NCI-H1417 (cell line): ENCODE measurements around the gene ERI3.
A peak's percentile ranks its signal among the peaks of the same experiment; 100 is the strongest.

Source experiments
- DNase-seq, 3 experiments: peaks; one replicate each; lab custom pipeline; 2025; lab: John Stamatoyannopoulos, UW

ERI3 gene

GRCh38 chr1:44237721-44238457 lies 117.2 kb downstream of the ERI3 start:
- peak in 2 of 3 experiments; percentile 31 to 88 for DNase-seq

GRCh38 chr1:44236490-44237272 lies 118.4 kb downstream of the ERI3 start:
- DNase-seq: no peak

GRCh38 chr1:44235808-44236207 lies 119.2 kb downstream of the ERI3 start:
- peak in 1 of 3 experiments; percentile 29 for DNase-seq

GRCh38 chr1:44233593-44233992 lies 121.5 kb downstream of the ERI3 start:
- DNase-seq: no peak

GRCh38 chr1:44230796-44231195 lies 124.3 kb downstream of the ERI3 start:
- DNase-seq: no peak

- no peak for DNase-seq
These were observed 125.5 kb downstream of the ERI3 start for GRCh38 chr1:44229435-44230167.

GRCh38 chr1:44228218-44228617 lies 126.8 kb downstream of the ERI3 start:
- no peak for DNase-seq

GRCh38 chr1:44227211-44227610 lies 127.8 kb downstream of the ERI3 start:
- no peak for DNase-seq

- no peak for DNase-seq
These were observed 129.3 kb downstream of the ERI3 start for GRCh38 chr1:44225761-44226160.

- DNase-seq: no peak
These were observed 131.9 kb downstream of the ERI3 start for GRCh38 chr1:44223187-44223610.

GRCh38 chr1:44222397-44223186 lies 132.5 kb downstream of the ERI3 start:
- DNase-seq: no peak

GRCh38 chr1:44221769-44222168 lies 133.3 kb downstream of the ERI3 start:
- no peak for DNase-seq

- DNase-seq: no peak
These were observed 134.3 kb downstream of the ERI3 start for GRCh38 chr1:44220755-44221154.

- no peak for DNase-seq
These were observed 134.9 kb downstream of the ERI3 start for GRCh38 chr1:44220001-44220751.

- no peak for DNase-seq
These were observed 135.8 kb downstream of the ERI3 start for GRCh38 chr1:44219301-44219626.

GRCh38 chr1:44218503-44219300 lies 136.4 kb downstream of the ERI3 start:
- DNase-seq: no peak

- DNase-seq: peak; percentile 74 to 86 (median 77)
These were observed 137.1 kb downstream of the ERI3 start for GRCh38 chr1:44217809-44218410.

- peak; percentile 80 to 91 (median 91) for DNase-seq
These were observed 141.6 kb downstream of the ERI3 start, which contains the start of gene DMAP1 for GRCh38 chr1:44213222-44214112. TSS of gene DMAP1 (plus strand) at chr1:44213471. CDS start at chr1:44213754, 283 bp downstream.
